GM18505 (cell line): Measurements from ENCODE around the gene LYSMD4.

Experiments used
- ATAC-seq: cut with Tn5 transposase; IDR thresholded peaks from one replicate; pipeline ENCODE4 v1.9.1; 2021; ENCODE audit not compliant: unreplicated experiment
- POLR2A ChIP-seq: IDR thresholded peaks from 4 replicates; pipeline ENCODE4 v1.6.1; 2011; ENCODE audit warnings: borderline replicate concordance; ENCODE audit not compliant: insufficient read depth, insufficient read length; ENCODE audit errors: extremely low read depth

Gene LYSMD4

GRCh38 chr15:99706557-99707303 lies 26.5 kb downstream of the LYSMD4 start:
- no peak for ATAC-seq

GRCh38 chr15:99704444-99704838 lies 28.8 kb downstream of the LYSMD4 start:
- ATAC-seq, result peak; percentile 57
- TF ChIP-seq POLR2A, result no peak

More at GRCh38 chr15:99706557-99707303, 26.5 kb downstream of the LYSMD4 start:
- no peak for TF ChIP-seq POLR2A

- peak; percentile 67 for ATAC-seq
- TF ChIP-seq POLR2A, result no peak
These were observed 29.4 kb downstream of the LYSMD4 start for GRCh38 chr15:99703603-99704443.

GRCh38 chr15:99702895-99703602 lies 30.2 kb downstream of the LYSMD4 start:
- ATAC-seq, result no peak
- TF ChIP-seq POLR2A, result no peak

- ATAC-seq, result no peak
These were observed 37.1 kb downstream of the LYSMD4 start for GRCh38 chr15:99696096-99696495.

GRCh38 chr15:99692825-99693224 lies 40.4 kb downstream of the LYSMD4 start:
- ATAC-seq, result no peak
- no peak for TF ChIP-seq POLR2A

More at GRCh38 chr15:99696096-99696495, 37.1 kb downstream of the LYSMD4 start:
- no peak for TF ChIP-seq POLR2A

GRCh38 chr15:99686290-99686689 lies 46.9 kb downstream of the LYSMD4 start:
- no peak for ATAC-seq
- TF ChIP-seq POLR2A, result no peak

GRCh38 chr15:99683000-99683670 lies 50.1 kb downstream of the LYSMD4 start:
- no peak for TF ChIP-seq POLR2A
- ATAC-seq, result no peak

GRCh38 chr15:99682455-99682854 lies 50.8 kb downstream of the LYSMD4 start:
- no peak for ATAC-seq
- no peak for TF ChIP-seq POLR2A

GRCh38 chr15:99681990-99682389 lies 51.2 kb downstream of the LYSMD4 start:
- TF ChIP-seq POLR2A, result no peak
- ATAC-seq, result no peak

- TF ChIP-seq POLR2A, result no peak
- ATAC-seq, result no peak
These were observed 53.0 kb downstream of the LYSMD4 start for GRCh38 chr15:99680276-99680675.

- no peak for TF ChIP-seq POLR2A
These were observed 55.6 kb downstream of the LYSMD4 start for GRCh38 chr15:99677540-99678134.

More at GRCh38 chr15:99677540-99678134, 55.6 kb downstream of the LYSMD4 start:
- ATAC-seq, result peak; percentile 65
